Subcutaneous abdominal adipose tissue (tissue), 5 donors: Measurements from ENCODE around the gene CUBN.
A peak's percentile ranks its signal among the peaks of the same experiment; 100 is the strongest.

Source experiments
- H3K27ac ChIP-seq: one replicate; pipeline ENCODE4 v1.7.0; 2013; ENCODE audit warnings: low read depth, mild to moderate bottlenecking, inconsistent platforms, low read length, moderate library complexity
- H3K27me3 ChIP-seq, 5 donors: one replicate each; pipeline ENCODE4 v1.7.0; 2013; ENCODE audit warnings: low read length in 5 of 5, inconsistent platforms in 1 of 5; ENCODE audit not compliant: control insufficient read depth in 5 of 5, insufficient read depth in 4 of 5
- H3K36me3 ChIP-seq, 5 donors: one replicate each; pipeline ENCODE4 v1.7.0; 2013; ENCODE audit warnings: low read length in 5 of 5; ENCODE audit not compliant: control insufficient read depth in 5 of 5, insufficient read depth in 5 of 5
- H3K4me1 ChIP-seq, 5 donors: one replicate each; pipeline ENCODE4 v1.7.0; 2013; ENCODE audit warnings: low read length in 5 of 5, mild to moderate bottlenecking in 3 of 5, moderate library complexity in 1 of 5; ENCODE audit not compliant: control insufficient read depth in 5 of 5, insufficient read depth in 5 of 5
- H3K4me3 ChIP-seq, 5 donors: one replicate each; pipeline ENCODE4 v1.7.0; 2013; ENCODE audit warnings: low read length in 5 of 5, low read depth in 1 of 5
- H3K9ac ChIP-seq, 5 donors: one replicate each; pipeline ENCODE4 v1.7.0; 2013; ENCODE audit warnings: low read length in 5 of 5, mild to moderate bottlenecking in 4 of 5, moderate library complexity in 3 of 5
- H3K9me3 ChIP-seq, 5 donors: one replicate each; pipeline ENCODE4 v1.7.0; 2013; ENCODE audit warnings: low read length in 5 of 5; ENCODE audit not compliant: control insufficient read depth in 5 of 5
- donor health status: healthy.
- donor health status: healthy.
- donor health status: healthy.
- donor health status: healthy.
- donor health status: healthy.

CUBN gene

DNA sequence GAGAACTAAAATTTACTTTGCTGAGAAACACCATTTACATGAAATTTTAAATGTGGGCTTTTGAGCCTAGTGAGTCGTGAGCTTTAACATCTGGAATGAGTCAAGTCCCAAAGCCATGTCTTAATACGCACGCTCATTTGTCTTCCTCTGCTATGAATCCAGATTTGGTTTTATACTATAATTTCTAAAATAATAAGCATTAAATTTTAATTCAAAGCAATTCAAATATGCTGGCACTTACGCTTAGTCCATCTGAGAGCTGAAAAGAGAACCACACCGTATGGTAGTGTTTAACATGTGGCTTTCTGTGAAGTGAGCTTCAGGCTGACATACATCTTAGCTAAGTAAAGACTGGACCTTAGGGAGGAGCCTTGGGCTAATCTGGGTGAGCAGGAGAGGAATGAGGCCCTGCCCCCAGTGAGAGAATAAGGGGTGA, 52.2 kb downstream of the CUBN start:
- Histone ChIP-seq H3K27me3 (no peaks in the 10 kb centered on the region), H3K27ac (no peak overlapping the region)

GRCh38 chr10:17076626-17077345, 52.8 kb downstream of the CUBN start:
- no peak overlapping the region for H3K4me3 ChIP-seq
- no peaks in the 10 kb centered on the region for H3K27me3 ChIP-seq
- H3K27ac ChIP-seq, result peak overlapping the region; percentile 62
- H3K36me3 ChIP-seq, result no peaks in the 10 kb centered on the region
- peaks cover 2 to 14% (median 7%) of the 10 kb centered on the region in 5 donors for H3K4me1 ChIP-seq
- H3K9ac ChIP-seq, result no peak overlapping the region
- no peaks in the 10 kb centered on the region for H3K9me3 ChIP-seq

More for the DNA sequence above, 52.2 kb downstream of the CUBN start:
- H3K9me3 ChIP-seq, result no peaks in the 10 kb centered on the region
- no peak overlapping the region for H3K4me3 ChIP-seq
- no peak overlapping the region for H3K9ac ChIP-seq
- H3K4me1 ChIP-seq, result peaks cover 2 to 14% (median 7%) of the 10 kb centered on the region in 5 donors
- H3K36me3 ChIP-seq, result no peaks in the 10 kb centered on the region

GRCh38 chr10:17075533-17076359, 53.9 kb downstream of the CUBN start:
- peak overlapping the region; percentile 62 for H3K27ac ChIP-seq
- no peak overlapping the region for H3K4me3 ChIP-seq

DNA sequence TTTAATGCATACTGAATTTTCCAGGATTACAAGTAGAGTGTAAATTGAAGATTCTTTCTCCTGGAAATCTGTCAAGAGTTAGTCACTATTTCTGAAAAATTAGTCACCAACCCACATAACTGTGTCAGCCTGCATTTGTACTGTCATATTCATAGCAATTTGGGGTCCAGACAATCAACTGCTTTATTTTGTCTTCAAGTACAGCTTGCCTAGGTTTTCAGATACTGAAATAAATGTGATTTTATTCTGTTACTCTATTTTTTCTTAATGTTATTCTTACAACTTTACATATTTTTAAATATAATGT, 55.1 kb downstream of the CUBN start:
- Histone ChIP-seq H3K27ac (no peak overlapping the region), H3K9me3 (no peaks in the 10 kb centered on the region), H3K36me3 (no peaks in the 10 kb centered on the region), H3K4me3 (no peak overlapping the region), H3K4me1 (peaks cover 2 to 14% (median 7%) of the 10 kb centered on the region in 5 donors), H3K9ac (no peak overlapping the region), H3K27me3 (no peaks in the 10 kb centered on the region)

More at GRCh38 chr10:17075533-17076359, 53.9 kb downstream of the CUBN start:
- Histone ChIP-seq H3K36me3 (no peaks in the 10 kb centered on the region), H3K9ac (peak overlapping the region in 1 of 5 donors; percentile 29), H3K9me3 (no peaks in the 10 kb centered on the region), H3K4me1 (peaks cover 2 to 14% (median 7%) of the 10 kb centered on the region in 5 donors), H3K27me3 (no peaks in the 10 kb centered on the region)

GRCh38 chr10:17073725-17074540, 55.7 kb downstream of the CUBN start:
- H3K4me1 ChIP-seq, result peaks cover 2 to 14% (median 7%) of the 10 kb centered on the region in 5 donors
- no peaks in the 10 kb centered on the region for H3K27me3 ChIP-seq
- H3K27ac ChIP-seq, result no peak overlapping the region
- no peaks in the 10 kb centered on the region for H3K9me3 ChIP-seq
- H3K4me3 ChIP-seq, result no peak overlapping the region
- no peak overlapping the region for H3K9ac ChIP-seq
- H3K36me3 ChIP-seq, result no peaks in the 10 kb centered on the region

- Histone ChIP-seq H3K4me3 (no peak overlapping the region), H3K4me1 (no peaks in the 10 kb centered on the region), H3K9ac (no peak overlapping the region), H3K27me3 (no peaks in the 10 kb centered on the region), H3K9me3 (no peaks in the 10 kb centered on the region), H3K36me3 (no peaks in the 10 kb centered on the region), H3K27ac (no peak overlapping the region)
Observed at GRCh38 chr10:17068953-17069352, 60.7 kb downstream of the CUBN start.

GRCh38 chr10:17067376-17068264, 62.0 kb downstream of the CUBN start:
- H3K27me3 ChIP-seq, result no peaks in the 10 kb centered on the region
- no peak overlapping the region for H3K27ac ChIP-seq
- H3K36me3 ChIP-seq, result no peaks in the 10 kb centered on the region

GRCh38 chr10:17066807-17067206, 62.8 kb downstream of the CUBN start:
- no peaks in the 10 kb centered on the region for H3K36me3 ChIP-seq
- no peak overlapping the region for H3K9ac ChIP-seq
- H3K27ac ChIP-seq, result no peak overlapping the region
- no peaks in the 10 kb centered on the region for H3K9me3 ChIP-seq
- H3K4me1 ChIP-seq, result peaks cover 2 to 13% (median 5%) of the 10 kb centered on the region in 5 donors
- no peaks in the 10 kb centered on the region for H3K27me3 ChIP-seq
- H3K4me3 ChIP-seq, result no peak overlapping the region

More at GRCh38 chr10:17067376-17068264, 62.0 kb downstream of the CUBN start:
- H3K4me1 ChIP-seq, result peaks cover 0 to 10% (median 4%) of the 10 kb centered on the region in 5 donors
- H3K9ac ChIP-seq, result no peak overlapping the region
- H3K9me3 ChIP-seq, result no peaks in the 10 kb centered on the region
- H3K4me3 ChIP-seq, result no peak overlapping the region

- no peak overlapping the region for H3K9ac ChIP-seq
- no peaks in the 10 kb centered on the region for H3K27me3 ChIP-seq
- no peaks in the 10 kb centered on the region for H3K36me3 ChIP-seq
- H3K4me1 ChIP-seq, result peaks cover 2 to 13% (median 5%) of the 10 kb centered on the region in 5 donors
- no peaks in the 10 kb centered on the region for H3K9me3 ChIP-seq
- no peak overlapping the region for H3K4me3 ChIP-seq
- no peak overlapping the region for H3K27ac ChIP-seq
Observed at GRCh38 chr10:17066000-17066399, 63.6 kb downstream of the CUBN start.
